Epithelial cell of proximal tubule (primary cell): ENCODE data around the gene OVCA2. TPM values are rescaled to one million over a fixed set of nuclear protein-coding genes. Genes with fewer than 3 reads are reported as not detected.

ENCODE experiments used
- DNase-seq: peaks from one replicate; pipeline ENCODE4 v3.0.0-alpha.2; 2011; ENCODE audit warnings: low read depth
- H3K4me3 ChIP-seq: 2 replicates; pipeline ENCODE4 v1.5.1; 2011; ENCODE audit warnings: low read depth, mild to moderate bottlenecking, low read length
- CTCF ChIP-seq: conservative IDR thresholded peaks from 2 replicates; pipeline ENCODE4 v1.5.1; 2012; ENCODE audit warnings: low read depth, mild to moderate bottlenecking, low read length
- total RNA-seq: library from RNA; depleted of rRNA; stranded (reverse); fragments of >200 nt; gene quantifications from 2 replicates; pipeline ENCODE4 v1.2.3, GENCODE V29; 2015

Gene OVCA2
- total RNA-seq, 1 donor from 2014 or later = 55.4 TPM

- DNase-seq = no peak
- H3K4me3 ChIP-seq = no peak overlapping the region
- no peak for TF ChIP-seq CTCF
These were observed 29.8 kb downstream of the OVCA2 start for GRCh38 chr17:2071455-2072281.

- DNase-seq = no peak
- no peak for TF ChIP-seq CTCF
- H3K4me3 ChIP-seq = no peak overlapping the region
These were observed 33.1 kb downstream of the OVCA2 start for GRCh38 chr17:2074919-2075318.

- no peak for DNase-seq
These were observed 33.7 kb downstream of the OVCA2 start for GRCh38 chr17:2075336-2076086.

GRCh38 chr17:2076087-2076984 lies 34.5 kb downstream of the OVCA2 start:
- no peak overlapping the region for H3K4me3 ChIP-seq
- TF ChIP-seq CTCF = no peak
- no peak for DNase-seq

More at GRCh38 chr17:2075336-2076086, 33.7 kb downstream of the OVCA2 start:
- TF ChIP-seq CTCF = no peak
- H3K4me3 ChIP-seq = no peak overlapping the region

GRCh38 chr17:2077040-2077439 lies 35.2 kb downstream of the OVCA2 start:
- TF ChIP-seq CTCF = no peak

GRCh38 chr17:2081564-2081963 lies 39.7 kb downstream of the OVCA2 start:
- H3K4me3 ChIP-seq = no peak overlapping the region
- TF ChIP-seq CTCF = no peak
- no peak for DNase-seq

More at GRCh38 chr17:2077040-2077439, 35.2 kb downstream of the OVCA2 start:
- no peak overlapping the region for H3K4me3 ChIP-seq
- DNase-seq = no peak
